Measurements from ENCODE around the gene PBXIP1.

- TF ChIP-seq CTCF (IDR thresholded peaks at IDR 0.05) (no peak), POLR2A (IDR thresholded peaks at IDR 0.05) (no peak)
Observed at GRCh38 chr1:154959426-154959780, 3.5 kb upstream of the PBXIP1 start.
